SU-DHL-6 (cell line): ENCODE results near the gene TAS2R1.

Source experiments
- CTCF ChIP-seq: fragments of 200-600 bp; sonication (generic); IDR thresholded peaks from one replicate; pipeline ENCODE4 v1.5.1; 2017; ENCODE audit warnings: antibody characterized with exemption, mild to moderate bottlenecking, low read length, moderate library complexity; ENCODE audit not compliant: insufficient read depth, poor library complexity, severe bottlenecking
- EZH2phosphoT487 ChIP-seq: fragments of 200-600 bp; sonication (generic), shearing (Covaris generic); conservative IDR thresholded peaks from 2 replicates; pipeline ENCODE4 v1.6.1; 2018; ENCODE audit warnings: mild to moderate bottlenecking, antibody characterized with exemption, low read length, moderate library complexity, mixed read lengths

GRCh38 chr5:9624196-9624947, 5.8 kb downstream of the TAS2R1 start:
- TF ChIP-seq CTCF (no peak), EZH2phosphoT487 (no peak)
